Inflammatory macrophage treated with lipopolysaccharide for 4 hours (primary cell): ENCODE measurements around the gene JPT2.
"Not testable (repeated sequence)": the region's sequence is repeated elsewhere in the genome, so short reads cannot be mapped to it uniquely, and the experiment has no call there.

Experiments
- DNase-seq: peaks from one replicate; pipeline ENCODE4 v3.0.0-alpha.2; 2020

The JPT2 gene

GRCh38 chr16:1678500-1679098 is 520 bp downstream of the JPT2 start:
- DNase-seq = peak; percentile 7

- DNase-seq = no peak
Observed at GRCh38 chr16:1680361-1680760, 2.3 kb downstream of the JPT2 start.

- no peak for DNase-seq
Observed at GRCh38 chr16:1681032-1681431, 3.0 kb downstream of the JPT2 start.

GRCh38 chr16:1687427-1688316 is 9.6 kb downstream of the JPT2 start:
- DNase-seq = no peak

GRCh38 chr16:1688807-1689560 is 10.9 kb downstream of the JPT2 start:
- DNase-seq = no peak

- no peak for DNase-seq
Observed at GRCh38 chr16:1689853-1690252, 11.8 kb downstream of the JPT2 start.

- no peak for DNase-seq
Observed at GRCh38 chr16:1690810-1691209, 12.7 kb downstream of the JPT2 start.

- no peak for DNase-seq
Observed at GRCh38 chr16:1691276-1691675, 13.2 kb downstream of the JPT2 start.

GRCh38 chr16:1691956-1692355 is 13.9 kb downstream of the JPT2 start:
- peak; percentile 32 for DNase-seq

GRCh38 chr16:1696863-1697262 is 18.8 kb downstream of the JPT2 start:
- no peak for DNase-seq

- DNase-seq = no peak
Observed at GRCh38 chr16:1698680-1699079, 20.6 kb downstream of the JPT2 start.

GRCh38 chr16:1700246-1700645 is 22.2 kb downstream of the JPT2 start:
- DNase-seq = no peak

- no peak for DNase-seq
Observed at GRCh38 chr16:1701216-1701878, 23.3 kb downstream of the JPT2 start.

- not testable (repeated sequence) for DNase-seq
Observed at GRCh38 chr16:1705324-1705687, 27.2 kb downstream of the JPT2 start.

GRCh38 chr16:1705688-1706385 is 27.8 kb downstream of the JPT2 start, which contains the start of gene MAPK8IP3:
MAPK8IP3 (plus strand) TSS chr16:1706195; CDS start chr16:1706340, 145 bp downstream.
- peak; percentile 89 for DNase-seq

GRCh38 chr16:1706386-1707192 is 28.5 kb downstream of the JPT2 start:
- peak; percentile 22 for DNase-seq

GRCh38 chr16:1707193-1707790 is 29.2 kb downstream of the JPT2 start:
- peak; percentile 12 for DNase-seq

GRCh38 chr16:1708083-1708767 is 30.1 kb downstream of the JPT2 start:
- DNase-seq = no peak

GRCh38 chr16:1708768-1709180 is 30.7 kb downstream of the JPT2 start:
- DNase-seq = no peak

- DNase-seq = no peak
Observed at GRCh38 chr16:1709356-1709755, 31.3 kb downstream of the JPT2 start.
